ENCODE data around the gene HEATR1.

Gene HEATR1, protein sequence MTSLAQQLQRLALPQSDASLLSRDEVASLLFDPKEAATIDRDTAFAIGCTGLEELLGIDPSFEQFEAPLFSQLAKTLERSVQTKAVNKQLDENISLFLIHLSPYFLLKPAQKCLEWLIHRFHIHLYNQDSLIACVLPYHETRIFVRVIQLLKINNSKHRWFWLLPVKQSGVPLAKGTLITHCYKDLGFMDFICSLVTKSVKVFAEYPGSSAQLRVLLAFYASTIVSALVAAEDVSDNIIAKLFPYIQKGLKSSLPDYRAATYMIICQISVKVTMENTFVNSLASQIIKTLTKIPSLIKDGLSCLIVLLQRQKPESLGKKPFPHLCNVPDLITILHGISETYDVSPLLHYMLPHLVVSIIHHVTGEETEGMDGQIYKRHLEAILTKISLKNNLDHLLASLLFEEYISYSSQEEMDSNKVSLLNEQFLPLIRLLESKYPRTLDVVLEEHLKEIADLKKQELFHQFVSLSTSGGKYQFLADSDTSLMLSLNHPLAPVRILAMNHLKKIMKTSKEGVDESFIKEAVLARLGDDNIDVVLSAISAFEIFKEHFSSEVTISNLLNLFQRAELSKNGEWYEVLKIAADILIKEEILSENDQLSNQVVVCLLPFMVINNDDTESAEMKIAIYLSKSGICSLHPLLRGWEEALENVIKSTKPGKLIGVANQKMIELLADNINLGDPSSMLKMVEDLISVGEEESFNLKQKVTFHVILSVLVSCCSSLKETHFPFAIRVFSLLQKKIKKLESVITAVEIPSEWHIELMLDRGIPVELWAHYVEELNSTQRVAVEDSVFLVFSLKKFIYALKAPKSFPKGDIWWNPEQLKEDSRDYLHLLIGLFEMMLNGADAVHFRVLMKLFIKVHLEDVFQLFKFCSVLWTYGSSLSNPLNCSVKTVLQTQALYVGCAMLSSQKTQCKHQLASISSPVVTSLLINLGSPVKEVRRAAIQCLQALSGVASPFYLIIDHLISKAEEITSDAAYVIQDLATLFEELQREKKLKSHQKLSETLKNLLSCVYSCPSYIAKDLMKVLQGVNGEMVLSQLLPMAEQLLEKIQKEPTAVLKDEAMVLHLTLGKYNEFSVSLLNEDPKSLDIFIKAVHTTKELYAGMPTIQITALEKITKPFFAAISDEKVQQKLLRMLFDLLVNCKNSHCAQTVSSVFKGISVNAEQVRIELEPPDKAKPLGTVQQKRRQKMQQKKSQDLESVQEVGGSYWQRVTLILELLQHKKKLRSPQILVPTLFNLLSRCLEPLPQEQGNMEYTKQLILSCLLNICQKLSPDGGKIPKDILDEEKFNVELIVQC (N-terminal part only)

DNA sequence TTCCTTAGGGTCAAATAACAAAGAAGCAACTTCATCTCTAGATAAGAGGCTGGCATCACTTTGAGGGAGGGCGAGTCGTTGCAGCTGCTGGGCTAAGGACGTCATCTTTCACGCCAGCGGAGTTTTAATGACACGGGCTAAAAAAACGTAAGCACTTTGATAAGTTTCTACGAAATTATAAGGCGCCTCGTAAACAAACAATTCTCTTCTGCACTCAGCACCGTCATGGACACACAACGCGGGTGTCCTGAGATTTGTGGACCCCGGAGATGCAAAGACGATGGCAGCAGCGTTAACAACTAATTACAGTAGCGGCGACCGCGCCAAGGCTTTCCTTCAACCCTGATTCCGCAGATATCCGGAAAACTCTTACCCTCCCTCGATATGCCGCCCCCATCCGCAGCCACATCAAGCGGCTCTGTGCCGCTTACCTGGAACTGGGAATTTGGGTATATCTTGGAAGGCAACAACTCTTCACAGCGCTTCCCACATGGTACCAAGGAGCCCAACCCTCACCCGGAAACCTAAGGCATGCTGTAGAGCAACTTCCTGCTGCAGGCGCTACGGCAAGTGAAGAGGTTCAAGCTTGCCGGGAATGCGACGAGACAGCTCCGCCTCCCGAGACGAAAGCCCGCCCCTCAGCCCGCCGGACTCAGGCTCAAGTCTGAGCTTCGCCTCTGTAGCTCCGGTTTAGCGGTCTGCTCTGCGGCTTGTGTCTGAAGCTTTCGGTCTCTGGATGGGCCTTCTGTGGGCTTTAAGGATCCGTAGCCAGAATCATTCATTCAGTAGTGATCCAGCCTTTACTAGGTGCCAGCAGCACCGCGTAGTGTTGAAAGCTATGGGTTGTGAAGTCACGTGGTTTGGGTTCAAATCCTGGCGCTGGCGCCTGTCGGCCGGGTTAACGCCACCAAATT is at the start of gene HEATR1:
HEATR1 (minus strand) TSS at position 526 of the 914 bp plus-strand sequence; CDS start at position 105, 421 bp downstream.
- H3K4me3 ChIP-seq (ENCODE audit: low read depth, low read length) = peak within 1 kb of the TSS; percentile 75
- DNase-seq (ENCODE audit: low read depth) = peak; percentile 89
- TF ChIP-seq, protein P1, sequence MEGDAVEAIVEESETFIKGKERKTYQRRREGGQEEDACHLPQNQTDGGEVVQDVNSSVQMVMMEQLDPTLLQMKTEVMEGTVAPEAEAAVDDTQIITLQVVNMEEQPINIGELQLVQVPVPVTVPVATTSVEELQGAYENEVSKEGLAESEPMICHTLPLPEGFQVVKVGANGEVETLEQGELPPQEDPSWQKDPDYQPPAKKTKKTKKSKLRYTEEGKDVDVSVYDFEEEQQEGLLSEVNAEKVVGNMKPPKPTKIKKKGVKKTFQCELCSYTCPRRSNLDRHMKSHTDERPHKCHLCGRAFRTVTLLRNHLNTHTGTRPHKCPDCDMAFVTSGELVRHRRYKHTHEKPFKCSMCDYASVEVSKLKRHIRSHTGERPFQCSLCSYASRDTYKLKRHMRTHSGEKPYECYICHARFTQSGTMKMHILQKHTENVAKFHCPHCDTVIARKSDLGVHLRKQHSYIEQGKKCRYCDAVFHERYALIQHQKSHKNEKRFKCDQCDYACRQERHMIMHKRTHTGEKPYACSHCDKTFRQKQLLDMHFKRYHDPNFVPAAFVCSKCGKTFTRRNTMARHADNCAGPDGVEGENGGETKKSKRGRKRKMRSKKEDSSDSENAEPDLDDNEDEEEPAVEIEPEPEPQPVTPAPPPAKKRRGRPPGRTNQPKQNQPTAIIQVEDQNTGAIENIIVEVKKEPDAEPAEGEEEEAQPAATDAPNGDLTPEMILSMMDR (IDR thresholded peaks at IDR 0.05; ENCODE audit: low read depth, low read length, missing control alignments) = no peak

DNA sequence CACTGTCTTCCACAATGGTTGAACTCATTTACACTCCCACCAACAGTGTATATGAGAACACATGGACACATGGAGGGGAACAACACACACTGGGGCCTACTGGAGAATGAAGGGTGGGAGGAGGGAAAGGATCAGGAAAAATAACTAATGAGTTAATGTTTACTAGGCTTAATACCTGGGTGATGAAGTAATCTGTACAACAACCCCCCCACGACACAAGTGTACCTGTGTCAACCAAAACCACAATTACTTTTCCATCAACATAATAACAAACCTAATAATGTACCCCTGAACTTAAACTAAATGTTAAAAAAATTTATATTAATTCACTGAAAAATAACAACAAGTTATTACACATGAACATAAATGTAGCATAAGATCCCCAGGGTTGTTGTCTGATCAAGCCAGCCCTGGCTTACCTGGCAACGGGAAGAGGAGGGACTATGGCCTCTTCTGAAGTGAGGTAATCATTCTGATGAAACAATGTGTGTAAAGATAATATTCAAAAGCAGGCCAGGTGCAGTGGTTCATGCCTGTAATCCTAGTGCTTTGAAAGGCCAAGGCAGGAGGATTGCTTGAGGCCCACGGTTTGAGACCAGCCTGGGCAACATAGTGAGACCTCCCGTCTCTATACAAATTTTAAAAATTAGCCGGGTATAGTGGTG is 40.8 kb upstream of the HEATR1 start:
- H3K4me3 ChIP-seq (ENCODE audit: low read depth, low read length) = no peak overlapping the region
- TF ChIP-seq, protein P1 (IDR thresholded peaks at IDR 0.05; ENCODE audit: low read depth, low read length, missing control alignments) = no peak
- no peak for DNase-seq (ENCODE audit: low read depth)

DNA sequence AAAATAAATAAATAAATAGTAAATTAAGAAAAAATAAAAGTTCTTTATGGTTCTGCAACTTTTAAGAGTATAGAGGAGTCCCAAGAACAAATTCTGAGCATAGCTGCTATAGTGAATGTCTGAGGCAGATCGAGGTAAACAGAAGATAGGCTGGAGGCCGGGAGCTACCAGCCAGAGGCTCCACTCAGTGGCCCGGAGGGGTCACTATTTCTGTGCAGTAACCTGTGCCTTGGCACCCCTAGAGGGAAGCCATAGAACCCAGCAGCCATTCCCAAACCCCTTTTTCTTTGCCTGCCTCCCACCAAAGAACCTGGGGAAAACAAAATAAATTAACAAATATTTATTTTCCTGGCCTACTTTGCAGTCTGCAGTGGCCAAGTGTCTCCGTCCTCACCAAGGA is 38.4 kb upstream of the HEATR1 start:
- TF ChIP-seq, protein P1 (IDR thresholded peaks at IDR 0.05; ENCODE audit: low read depth, low read length, missing control alignments) = no peak

DNA sequence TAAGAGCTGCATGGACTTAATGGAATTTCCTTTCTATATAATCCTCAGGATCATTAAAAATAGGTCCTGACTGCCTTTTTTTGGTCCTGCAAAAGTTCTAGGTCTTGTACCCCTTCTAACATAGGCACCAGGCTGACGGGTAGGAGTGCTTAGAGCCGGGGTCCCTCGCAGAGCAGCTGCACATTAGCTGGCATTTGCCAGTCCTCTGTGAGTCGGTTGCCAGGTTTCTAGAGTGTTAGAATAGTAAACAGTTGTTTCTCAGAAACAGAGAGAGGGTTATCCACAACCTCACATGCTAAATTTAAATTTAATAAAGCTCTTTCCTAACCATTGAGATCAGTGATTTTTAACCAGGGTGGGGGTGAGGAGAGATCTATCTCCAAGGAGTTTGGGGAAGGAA is 35.4 kb upstream of the HEATR1 start:
- TF ChIP-seq, protein P1 (IDR thresholded peaks at IDR 0.05; ENCODE audit: low read depth, low read length, missing control alignments) = no peak
- no peak for DNase-seq (ENCODE audit: low read depth)
- no peak overlapping the region for H3K4me3 ChIP-seq (ENCODE audit: low read depth, low read length)

More for the DNA sequence above, 38.4 kb upstream of the HEATR1 start:
- H3K4me3 ChIP-seq (ENCODE audit: low read depth, low read length) = no peak overlapping the region
- no peak for DNase-seq (ENCODE audit: low read depth)

DNA sequence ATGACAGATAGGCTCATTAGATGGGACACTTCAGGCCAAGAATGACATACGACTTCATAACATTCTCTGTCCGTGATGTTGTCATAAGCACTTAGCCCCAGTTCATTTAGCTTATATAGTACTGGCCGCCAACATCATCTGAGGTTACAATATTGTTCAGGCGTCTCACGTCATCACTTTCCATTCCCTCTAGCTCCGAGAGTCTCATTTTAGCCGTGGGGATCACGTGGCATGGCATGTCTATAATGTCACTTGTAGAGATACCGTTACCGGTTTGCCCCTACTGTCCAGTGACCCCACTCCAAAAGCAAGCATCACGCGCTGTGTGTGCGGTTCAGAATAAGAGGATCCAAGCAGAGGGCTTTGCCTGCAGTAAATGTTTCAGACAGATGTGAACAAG is 34.6 kb upstream of the HEATR1 start:
- DNase-seq (ENCODE audit: low read depth) = no peak
- TF ChIP-seq, protein P1 (IDR thresholded peaks at IDR 0.05; ENCODE audit: low read depth, low read length, missing control alignments) = no peak
- H3K4me3 ChIP-seq (ENCODE audit: low read depth, low read length) = no peak overlapping the region

Measured in GM12864 (cell line).